NCI-H2227 (cell line): ENCODE data around the gene TBCD.
"Not testable (repeated sequence)": the region's sequence is repeated elsewhere in the genome, so short reads cannot be mapped to it uniquely, and the experiment has no call there.

Experiments
- DNase-seq: peaks from one replicate; lab custom pipeline; 2025; ENCODE audit not compliant: unreplicated experiment; lab: John Stamatoyannopoulos, UW

The TBCD gene

DNA sequence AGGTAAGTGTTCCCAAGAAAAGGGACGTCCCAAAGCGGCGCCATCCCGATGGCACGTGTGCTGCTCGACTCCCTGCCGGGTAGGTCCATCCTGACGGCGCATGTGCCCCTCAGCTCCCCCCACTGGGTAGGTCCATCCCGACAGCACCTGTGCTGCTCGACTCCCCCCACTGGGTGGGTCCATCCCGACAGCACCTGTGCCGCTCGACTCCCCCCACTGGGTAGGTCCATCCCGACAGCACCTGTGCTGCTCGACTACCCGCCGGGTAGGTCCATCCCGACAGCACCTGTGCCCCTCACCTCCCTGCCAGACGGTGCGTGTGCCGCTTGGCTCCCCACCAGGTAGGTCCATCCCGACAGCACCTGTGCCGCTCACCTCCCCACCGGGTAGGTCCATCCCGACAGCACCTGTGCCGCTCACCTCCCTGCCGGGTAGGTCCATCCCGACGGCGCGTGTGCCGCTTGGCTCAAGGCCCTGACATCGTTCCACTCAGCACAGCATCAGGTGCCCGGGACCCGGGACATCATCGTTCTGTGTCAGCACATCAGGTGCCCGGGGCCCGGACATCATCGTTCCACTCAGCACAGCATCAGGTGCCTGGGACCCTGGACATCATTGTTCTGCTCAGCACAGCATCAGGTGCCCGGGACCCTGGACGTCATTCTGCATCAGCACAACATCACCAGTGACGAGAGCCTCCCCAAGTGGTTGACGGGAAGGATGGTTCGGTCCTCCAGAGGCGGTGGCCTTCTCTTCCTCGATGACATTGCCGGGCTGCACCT, 22.2 kb upstream of the TBCD start:
- DNase-seq = no peak

DNA sequence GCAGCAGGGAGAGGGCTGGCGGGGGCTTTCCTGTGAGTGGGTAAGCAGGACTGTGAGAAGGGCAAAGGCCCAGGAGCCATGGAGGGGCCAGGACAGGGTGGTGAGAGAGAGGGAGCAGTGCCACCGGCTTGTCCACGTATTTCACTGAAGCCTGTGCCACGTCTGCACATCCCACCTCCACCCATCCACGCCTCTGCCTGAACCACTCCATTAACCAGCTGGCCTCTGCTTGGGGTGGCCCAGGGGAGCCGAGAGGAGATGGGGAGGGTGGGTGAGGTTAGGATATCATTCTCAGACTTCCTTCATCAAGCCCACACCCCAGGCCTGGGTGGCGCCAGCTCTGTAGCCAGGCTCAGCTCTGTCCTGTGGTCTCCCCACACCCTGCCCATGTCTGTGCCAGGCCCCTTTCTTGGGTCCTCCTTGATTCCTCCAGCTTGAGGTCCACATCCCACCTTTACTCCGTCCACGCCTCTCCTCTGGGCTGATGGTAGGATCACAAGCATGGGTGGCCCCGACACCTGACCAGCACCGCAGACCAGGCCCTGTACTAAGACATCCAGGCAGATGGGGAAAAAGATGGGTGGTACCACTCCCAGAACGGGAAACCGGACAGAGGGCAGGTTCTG, 19.6 kb upstream of the TBCD start:
- DNase-seq = no peak

GRCh38 chr17:82734987-82735866, 16.6 kb upstream of the TBCD start, which contains the start of gene FN3K:
FN3K (plus strand) TSS chr17:82735615; CDS start chr17:82735637, 22 bp downstream.
- DNase-seq = peak; percentile 90

GRCh38 chr17:82736511-82737185, 15.2 kb upstream of the TBCD start:
- no peak for DNase-seq

- no peak for DNase-seq
Measured at GRCh38 chr17:82737967-82738877, 13.6 kb upstream of the TBCD start.

DNA sequence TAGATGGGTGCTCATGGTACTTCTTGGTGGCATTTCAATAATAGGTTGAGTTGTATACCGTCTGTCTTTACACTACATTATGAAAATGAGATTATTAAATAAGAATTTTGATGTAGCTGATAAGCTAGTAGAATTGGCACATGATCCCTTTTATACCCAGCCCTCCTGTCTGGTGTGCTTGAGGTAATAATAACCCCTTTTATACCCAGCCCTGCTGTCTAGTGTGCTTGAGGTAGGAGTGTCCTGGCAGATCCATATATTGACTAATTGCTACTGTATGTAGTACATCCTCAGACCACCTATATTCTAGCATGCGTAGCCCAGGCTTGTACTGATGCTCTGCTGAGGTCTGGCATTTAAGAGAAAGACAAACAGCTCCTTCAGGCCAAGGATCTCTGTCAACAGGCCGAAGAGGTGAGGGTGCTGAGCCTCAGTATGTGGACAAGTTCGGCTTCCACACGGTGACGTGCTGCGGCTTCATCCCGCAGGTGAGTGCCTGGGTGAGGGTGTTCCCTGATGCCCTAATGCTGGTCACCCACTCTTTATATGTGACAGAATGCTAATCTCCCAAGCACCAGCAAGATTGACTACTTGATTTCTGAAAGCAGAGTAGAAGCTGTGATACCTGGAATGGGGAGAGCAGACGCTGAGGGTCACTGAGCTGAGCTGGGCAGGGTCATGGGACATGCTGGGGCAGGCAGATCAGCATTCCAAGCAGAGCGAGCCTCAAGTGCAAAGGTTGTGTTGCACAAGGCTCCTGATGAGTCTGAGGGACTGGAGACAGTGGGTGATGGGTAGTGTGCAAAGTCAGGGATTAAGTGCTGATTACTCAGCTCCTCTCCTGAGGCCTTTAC, 10.7 kb upstream of the TBCD start:
- DNase-seq = peak; percentile 44

GRCh38 chr17:82743344-82744219, 8.3 kb upstream of the TBCD start:
- DNase-seq = no peak

DNA sequence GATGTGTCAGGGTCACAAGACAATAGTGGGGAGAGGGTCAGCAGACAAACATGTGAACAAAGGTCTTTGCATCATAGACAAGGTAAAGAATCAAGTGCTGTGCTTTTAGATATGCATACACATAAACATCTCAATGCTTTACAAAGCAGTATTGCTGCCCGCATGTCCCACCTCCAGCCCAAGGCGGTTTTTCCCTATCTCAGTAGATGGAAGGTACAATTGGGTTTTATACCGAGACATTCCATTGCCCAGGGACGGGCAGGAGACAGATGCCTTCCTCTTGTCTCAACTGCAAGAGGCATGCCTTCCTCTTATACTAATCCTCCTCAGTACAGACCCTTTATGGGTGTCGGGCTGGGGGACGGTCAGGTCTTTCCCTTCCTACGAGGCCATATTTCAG, 7.1 kb upstream of the TBCD start:
- DNase-seq = not testable (repeated sequence)

DNA sequence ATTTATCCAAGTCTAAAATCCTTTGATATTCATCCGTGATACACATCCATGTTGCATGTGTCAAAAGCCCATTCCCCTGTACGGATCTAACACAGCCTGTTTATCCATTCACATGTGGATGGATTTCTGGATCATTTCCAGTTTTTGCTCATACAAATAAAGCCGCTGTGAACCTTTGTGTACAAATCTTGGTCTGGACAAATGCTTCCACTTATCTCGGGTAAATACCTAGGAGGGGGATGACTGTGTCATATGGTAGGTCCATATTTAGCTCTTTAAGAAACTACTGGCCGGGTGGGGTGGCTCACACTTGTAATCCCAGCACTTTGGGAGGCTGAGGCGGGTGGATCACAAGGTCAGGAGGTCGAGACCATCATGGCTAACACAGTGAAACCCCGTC, 6.3 kb upstream of the TBCD start:
- DNase-seq = no peak

- no peak for DNase-seq
Measured at GRCh38 chr17:82748756-82749155, 3.1 kb upstream of the TBCD start.

DNA sequence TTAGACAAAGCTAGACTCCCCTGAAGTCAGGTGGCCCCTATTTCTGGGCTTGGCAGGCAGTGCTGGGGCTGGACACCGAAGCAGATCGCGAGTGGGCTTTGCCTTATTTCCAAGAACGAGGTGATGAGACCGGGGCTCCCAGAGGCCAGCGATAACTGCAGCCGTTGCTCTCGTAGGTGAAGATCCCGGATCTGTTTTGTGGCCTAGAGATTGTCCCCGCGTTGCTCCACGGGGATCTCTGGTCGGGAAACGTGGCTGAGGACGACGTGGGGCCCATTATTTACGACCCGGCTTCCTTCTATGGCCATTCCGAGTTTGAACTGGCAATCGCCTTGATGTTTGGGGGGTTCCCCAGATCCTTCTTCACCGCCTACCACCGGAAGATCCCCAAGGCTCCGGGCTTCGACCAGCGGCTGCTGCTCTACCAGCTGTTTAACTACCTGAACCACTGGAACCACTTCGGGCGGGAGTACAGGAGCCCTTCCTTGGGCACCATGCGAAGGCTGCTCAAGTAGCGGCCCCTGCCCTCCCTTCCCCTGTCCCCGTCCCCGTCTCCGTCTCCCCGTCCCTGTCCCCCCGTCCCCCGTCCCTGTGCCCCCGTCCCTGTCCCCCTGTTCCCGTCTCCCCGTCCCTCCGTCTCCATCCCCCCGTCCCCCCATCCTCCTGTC, 1.5 kb upstream of the TBCD start:
- no peak for DNase-seq

- no peak for DNase-seq
Measured at GRCh38 chr17:82751171-82751570, 694 bp upstream of the TBCD start.

- DNase-seq = peak; percentile 42
Measured at GRCh38 chr17:82752371-82753200, 721 bp downstream of the TBCD start.

DNA sequence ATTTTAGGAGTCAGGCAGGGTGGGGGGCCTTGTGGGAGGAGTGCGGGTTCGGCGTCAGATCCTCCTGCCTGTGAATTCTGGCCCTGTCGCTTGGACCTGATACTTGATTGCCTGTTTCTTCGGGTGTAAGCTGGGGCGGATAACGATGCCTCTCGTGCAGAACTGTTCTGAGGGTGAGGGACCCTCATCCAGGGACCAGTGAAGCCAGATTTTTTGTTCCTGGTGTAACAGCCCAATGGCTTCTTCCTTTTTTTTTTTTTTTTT, 1.3 kb downstream of the TBCD start:
- no peak for DNase-seq

DNA sequence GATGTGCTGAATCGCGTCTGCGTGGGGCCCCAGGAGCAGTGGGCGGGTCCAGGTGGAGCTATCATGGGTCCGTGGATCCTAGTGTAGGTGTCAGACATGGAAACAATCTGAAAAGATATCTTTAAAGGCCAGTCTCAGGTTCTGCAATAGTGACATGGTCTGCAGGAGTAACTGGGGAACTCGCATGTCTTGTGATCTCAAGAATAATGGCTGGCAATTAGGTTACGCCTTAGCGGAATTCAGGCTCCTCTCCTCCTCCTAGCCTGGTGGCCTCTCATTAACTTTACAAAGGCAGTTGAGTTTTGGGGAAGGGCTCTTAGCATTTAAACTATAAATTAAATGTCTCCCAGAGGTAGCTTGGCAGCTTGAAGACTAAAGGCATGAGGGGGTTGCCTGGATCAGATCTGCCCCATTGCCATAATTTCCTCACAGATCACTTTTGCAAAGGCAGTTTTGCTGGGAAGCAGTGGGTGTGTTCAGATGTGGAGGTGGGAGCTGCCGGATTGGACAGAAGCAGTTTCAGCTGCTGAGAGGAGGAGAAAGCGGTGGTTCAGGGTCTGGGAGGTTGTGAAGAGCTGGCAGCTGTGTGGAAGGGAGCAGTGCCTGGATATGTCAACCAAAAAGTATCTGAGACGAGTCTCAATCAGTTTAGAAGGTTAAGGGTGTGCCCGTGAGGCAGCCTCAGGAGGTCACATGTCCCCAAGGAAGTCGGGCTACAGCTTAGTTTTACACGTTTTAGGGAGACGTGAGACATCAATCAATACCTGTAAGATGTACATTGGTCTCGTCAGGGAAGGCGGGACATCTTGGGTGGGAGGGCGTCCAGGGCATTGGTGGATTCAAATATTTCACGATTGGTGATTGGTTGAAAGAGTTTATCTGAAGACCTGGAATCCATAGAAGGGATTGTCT, 2.7 kb downstream of the TBCD start:
- peak; percentile 89 for DNase-seq

GRCh38 chr17:82756166-82756565, 4.3 kb downstream of the TBCD start:
- DNase-seq = no peak
